Measurements from ENCODE around the gene TMED9. TPM values are rescaled to one million over a fixed set of nuclear protein-coding genes. Genes with fewer than 3 reads are reported as not detected.

Gene TMED9
- total RNA-seq, 2 experiments from 2014 or later, result 118 to 120 TPM

GRCh38 chr5:177595026-177595585 is 3.1 kb downstream of the TMED9 start:
- H3K9me3 Mint-ChIP-seq, result no peaks in the 10 kb centered on the region
- no peak for DNase-seq
- ChIA-PET CTCF (no interaction called here), POLR2A (no interaction called here)
- ATAC-seq, result no peak
- intact Hi-C loops (cut with micrococcal nuclease), result no loop called here
- H3K4me3 Mint-ChIP-seq, result no peak overlapping the region
- peaks cover 30% of the 10 kb centered on the region for H3K4me1 Mint-ChIP-seq (ENCODE audit: low read depth)
- H3K27ac Mint-ChIP-seq, result no peak overlapping the region
- peaks cover 7% of the 10 kb centered on the region for H3K27me3 Mint-ChIP-seq
- H3K36me3 Mint-ChIP-seq (ENCODE audit: low read depth), result peaks cover 49% of the 10 kb centered on the region
- TF ChIP-seq, protein P1, sequence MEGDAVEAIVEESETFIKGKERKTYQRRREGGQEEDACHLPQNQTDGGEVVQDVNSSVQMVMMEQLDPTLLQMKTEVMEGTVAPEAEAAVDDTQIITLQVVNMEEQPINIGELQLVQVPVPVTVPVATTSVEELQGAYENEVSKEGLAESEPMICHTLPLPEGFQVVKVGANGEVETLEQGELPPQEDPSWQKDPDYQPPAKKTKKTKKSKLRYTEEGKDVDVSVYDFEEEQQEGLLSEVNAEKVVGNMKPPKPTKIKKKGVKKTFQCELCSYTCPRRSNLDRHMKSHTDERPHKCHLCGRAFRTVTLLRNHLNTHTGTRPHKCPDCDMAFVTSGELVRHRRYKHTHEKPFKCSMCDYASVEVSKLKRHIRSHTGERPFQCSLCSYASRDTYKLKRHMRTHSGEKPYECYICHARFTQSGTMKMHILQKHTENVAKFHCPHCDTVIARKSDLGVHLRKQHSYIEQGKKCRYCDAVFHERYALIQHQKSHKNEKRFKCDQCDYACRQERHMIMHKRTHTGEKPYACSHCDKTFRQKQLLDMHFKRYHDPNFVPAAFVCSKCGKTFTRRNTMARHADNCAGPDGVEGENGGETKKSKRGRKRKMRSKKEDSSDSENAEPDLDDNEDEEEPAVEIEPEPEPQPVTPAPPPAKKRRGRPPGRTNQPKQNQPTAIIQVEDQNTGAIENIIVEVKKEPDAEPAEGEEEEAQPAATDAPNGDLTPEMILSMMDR (IDR thresholded peaks at IDR 0.05), result no peak

GRCh38 chr5:177595991-177596774 is 4.2 kb downstream of the TMED9 start:
- no peak overlapping the region for H3K4me3 Mint-ChIP-seq
- TF ChIP-seq, protein P1 (IDR thresholded peaks at IDR 0.05), result no peak
- H3K9me3 Mint-ChIP-seq, result no peaks in the 10 kb centered on the region
- no peak overlapping the region for H3K27ac Mint-ChIP-seq
- POLR2A ChIA-PET, result no interaction called here
- peaks cover 39% of the 10 kb centered on the region for H3K4me1 Mint-ChIP-seq (ENCODE audit: low read depth)
- no peaks in the 10 kb centered on the region for H3K27me3 Mint-ChIP-seq
- CTCF ChIA-PET, result no interaction called here
- no peak for ATAC-seq
- DNase-seq, result no peak
- H3K36me3 Mint-ChIP-seq (ENCODE audit: low read depth), result peaks cover 53% of the 10 kb centered on the region
- intact Hi-C loops (cut with micrococcal nuclease), result no loop called here

DNA sequence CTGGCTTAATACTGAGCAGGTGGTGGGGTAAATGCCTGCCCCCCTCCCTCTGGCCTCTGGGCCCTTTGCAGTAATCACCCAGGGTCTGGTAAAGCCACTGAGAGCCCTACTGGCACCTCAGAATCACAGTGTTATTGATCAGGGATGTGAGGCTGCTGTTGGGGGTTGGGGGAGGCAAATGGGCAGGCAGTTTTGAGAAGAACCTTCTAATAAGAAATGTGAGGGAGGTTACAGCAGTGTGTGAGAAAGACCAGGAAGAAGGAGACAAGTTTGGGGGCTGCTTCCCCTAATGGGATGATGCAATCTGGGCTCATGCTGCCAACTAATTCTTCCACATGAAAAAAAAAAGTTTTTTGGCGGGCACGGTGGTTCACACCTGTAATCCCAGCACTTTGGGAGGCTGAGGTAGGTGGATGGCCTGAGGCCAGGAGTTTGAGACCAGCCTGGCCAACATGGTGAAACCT is 4.8 kb downstream of the TMED9 start:
- DNase-seq (no peak), ATAC-seq (no peak)
- Mint-ChIP-seq H3K9me3 (no peaks in the 10 kb centered on the region), H3K27ac (peak overlapping the region; percentile 59), H3K27me3 (no peaks in the 10 kb centered on the region), H3K36me3 (ENCODE audit: low read depth) (peaks cover 53% of the 10 kb centered on the region), H3K4me3 (no peak overlapping the region), H3K4me1 (ENCODE audit: low read depth) (peaks cover 39% of the 10 kb centered on the region)
- intact Hi-C loops (cut with micrococcal nuclease), result no loop called here
- TF ChIP-seq, protein P1 (IDR thresholded peaks at IDR 0.05), result no peak
- ChIA-PET POLR2A (interaction anchor here (0.7 kb wide), 1 partner anchor 1437 kb away, joined by 3 read pairs; no protein-coding TSS in a partner anchor), CTCF (no interaction called here)

- CTCF ChIA-PET, result interaction anchor here (1.1 kb wide), 1 partner anchor 9 kb away, joined by 3 read pairs; no protein-coding TSS in a partner anchor
- POLR2A ChIA-PET, result interaction anchor here (0.7 to 1.6 kb wide), 2 partner anchors 29 to 197 kb away, joined by 3 read pairs; no protein-coding TSS in a partner anchor
- no peaks in the 10 kb centered on the region for H3K9me3 Mint-ChIP-seq
- intact Hi-C loops (cut with micrococcal nuclease), result no loop called here
- H3K27ac Mint-ChIP-seq, result no peak overlapping the region
- H3K27me3 Mint-ChIP-seq, result no peaks in the 10 kb centered on the region
- DNase-seq, result no peak
- peaks cover 41% of the 10 kb centered on the region for H3K36me3 Mint-ChIP-seq (ENCODE audit: low read depth)
- TF ChIP-seq, protein P1 (IDR thresholded peaks at IDR 0.05), result no peak
- H3K4me3 Mint-ChIP-seq, result peak overlapping the region; percentile 88
- H3K4me1 Mint-ChIP-seq (ENCODE audit: low read depth), result peaks cover 39% of the 10 kb centered on the region
- no peak for ATAC-seq
Observed at GRCh38 chr5:177598477-177598876, 6.5 kb downstream of the TMED9 start.
